Stimulated activated naive CD8-positive, alpha-beta T cell treated with anti-CD3 and anti-CD28 coated beads, Interleukin-15, Interleukin-2, amounts not matched to agents 100 U/mL and 50 U/mL, for 24 hours (primary cell): Measurements from ENCODE around the gene ZNF561.
A peak's percentile ranks its signal among the peaks of the same experiment; 100 is the strongest.

ENCODE experiments used
- ATAC-seq: fragments of 150-1000 bp; cut with Tn5 transposase; one replicate; pipeline ENCODE4 v1.10.0; 2021
- DNase-seq: peaks from one replicate; pipeline ENCODE4 v3.0.0; 2021

Gene ZNF561

DNA sequence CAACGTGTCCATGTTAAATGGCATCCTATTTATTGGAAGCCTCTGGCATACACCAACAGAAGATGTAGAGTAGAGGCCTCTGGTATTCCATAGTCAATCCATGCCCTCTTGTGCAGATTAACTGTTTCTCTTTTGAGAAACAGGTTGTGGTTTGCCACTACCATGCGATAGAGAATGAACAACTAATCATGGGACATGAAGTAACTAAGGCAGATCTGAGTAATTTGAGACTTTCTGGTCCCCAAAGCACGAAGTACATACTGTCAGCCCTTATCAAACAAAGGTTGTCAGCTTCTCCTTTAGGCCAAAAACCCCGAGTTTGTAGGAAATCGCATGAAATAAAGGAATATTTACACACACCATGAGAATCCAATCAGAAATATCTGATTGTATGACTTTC is 40.3 kb downstream of the ZNF561 start:
- peak; percentile 17 for ATAC-seq
- DNase-seq = no peak

DNA sequence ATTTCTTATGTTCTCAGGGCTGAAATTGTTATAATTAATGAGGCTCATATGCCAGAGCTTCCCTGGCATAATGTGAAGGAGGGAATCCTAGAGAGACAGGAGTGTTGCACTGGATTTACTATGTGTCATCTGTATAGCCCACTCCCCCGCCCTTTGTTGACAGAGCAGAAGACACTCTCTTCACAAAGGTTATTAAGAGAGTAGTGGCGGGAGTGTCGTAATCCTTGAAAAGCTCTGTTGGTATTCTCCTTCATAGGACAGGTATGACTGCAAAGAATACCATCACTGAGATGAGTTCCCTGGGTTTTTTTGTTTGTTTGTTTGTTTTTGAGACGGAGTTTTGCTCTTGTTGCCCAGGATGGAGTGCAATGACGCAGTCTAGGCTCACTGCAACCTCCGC is 50.8 kb downstream of the ZNF561 start:
- DNase-seq (no peak), ATAC-seq (no peak)

GRCh38 chr19:9566729-9567128 is 54.3 kb downstream of the ZNF561 start:
- ATAC-seq (no peak), DNase-seq (no peak)

- DNase-seq (no peak), ATAC-seq (no peak)
These were observed 54.9 kb downstream of the ZNF561 start for GRCh38 chr19:9565900-9566705.
